ENCODE results near the gene PNMA6F. TPM values are rescaled to one million over a fixed set of nuclear protein-coding genes. Genes with fewer than 3 reads are reported as not detected.

Gene PNMA6F
- total RNA-seq, 1 experiment from 2014 or later = not detected

DNA sequence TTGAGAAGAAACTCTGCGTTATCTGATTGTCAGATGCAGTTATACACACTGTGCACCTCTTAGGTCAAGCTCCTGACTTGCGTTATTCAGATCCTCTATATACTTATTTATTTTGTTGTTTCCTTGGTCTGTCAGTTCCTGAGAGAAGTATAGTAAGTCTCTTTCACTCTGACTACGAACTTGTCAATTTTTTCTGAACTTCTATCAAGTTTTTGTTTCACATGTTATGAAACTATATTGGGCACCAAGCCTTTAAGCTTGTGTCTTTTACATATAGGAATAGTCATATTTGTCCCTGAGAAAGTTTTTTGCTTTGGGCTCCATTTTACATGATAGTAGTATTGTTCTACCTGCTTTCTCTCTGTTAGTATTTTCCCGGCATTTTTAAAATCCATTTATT, 44.1 kb upstream of the PNMA6F start:
- POLR2A ChIA-PET = no interaction called here

More for the DNA sequence above, 44.1 kb upstream of the PNMA6F start:
- H3K4me2 ChIP-seq (ENCODE audit: low read length) = no peak overlapping the region
- CTCF ChIA-PET = no interaction called here
- no peaks in the 10 kb centered on the region for H3K79me2 ChIP-seq (ENCODE audit: insufficient read depth, low read length)
- no peak overlapping the region for H2AFZ ChIP-seq (ENCODE audit: low read depth, low read length, poor library complexity, severe bottlenecking)
- no peaks in the 10 kb centered on the region for H3K9me3 ChIP-seq (ENCODE audit: control insufficient read depth in 1 of 2, insufficient read depth in 1 of 2, low read depth in 1 of 2, low read length in 2 of 2)
- TF ChIP-seq POLR2A (IDR thresholded peaks at IDR 0.05; ENCODE audit: borderline replicate concordance, extremely low read depth, insufficient read depth, insufficient read length) (no peak), SP1 (IDR thresholded peaks at IDR 0.05; ENCODE audit: low read depth) (no peak), JUND (IDR thresholded peaks at IDR 0.05) (no peak), CEBPB (IDR thresholded peaks at IDR 0.05; ENCODE audit: low read depth) (no peak), ATF3 (IDR thresholded peaks at IDR 0.05) (no peak), TCF7L2 (IDR thresholded peaks at IDR 0.05; ENCODE audit: borderline replicate concordance, extremely low read depth, insufficient read depth, insufficient read length) (no peak), EGR1 (IDR thresholded peaks at IDR 0.05; ENCODE audit: low read depth) (no peak)
- TF ChIP-seq, protein P1, sequence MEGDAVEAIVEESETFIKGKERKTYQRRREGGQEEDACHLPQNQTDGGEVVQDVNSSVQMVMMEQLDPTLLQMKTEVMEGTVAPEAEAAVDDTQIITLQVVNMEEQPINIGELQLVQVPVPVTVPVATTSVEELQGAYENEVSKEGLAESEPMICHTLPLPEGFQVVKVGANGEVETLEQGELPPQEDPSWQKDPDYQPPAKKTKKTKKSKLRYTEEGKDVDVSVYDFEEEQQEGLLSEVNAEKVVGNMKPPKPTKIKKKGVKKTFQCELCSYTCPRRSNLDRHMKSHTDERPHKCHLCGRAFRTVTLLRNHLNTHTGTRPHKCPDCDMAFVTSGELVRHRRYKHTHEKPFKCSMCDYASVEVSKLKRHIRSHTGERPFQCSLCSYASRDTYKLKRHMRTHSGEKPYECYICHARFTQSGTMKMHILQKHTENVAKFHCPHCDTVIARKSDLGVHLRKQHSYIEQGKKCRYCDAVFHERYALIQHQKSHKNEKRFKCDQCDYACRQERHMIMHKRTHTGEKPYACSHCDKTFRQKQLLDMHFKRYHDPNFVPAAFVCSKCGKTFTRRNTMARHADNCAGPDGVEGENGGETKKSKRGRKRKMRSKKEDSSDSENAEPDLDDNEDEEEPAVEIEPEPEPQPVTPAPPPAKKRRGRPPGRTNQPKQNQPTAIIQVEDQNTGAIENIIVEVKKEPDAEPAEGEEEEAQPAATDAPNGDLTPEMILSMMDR (IDR thresholded peaks at IDR 0.05 in 2 of 3, conservative IDR thresholded peaks at IDR 0.05 in 1 of 3; ENCODE audit: borderline replicate concordance in 1 of 3, insufficient read depth in 1 of 3, low read depth in 2 of 3, low read length in 2 of 3) = no peak
- no peak overlapping the region for H3K9ac ChIP-seq (ENCODE audit: low read length)
- H3K27me3 ChIP-seq (ENCODE audit: insufficient read depth, low read length) = peaks cover 4% of the 10 kb centered on the region; the same call in 1 of the 2 replicates
- RAD21 ChIA-PET (ENCODE audit: low non-redundant PET in 1 of 2, low total read pairs in 2 of 2, uncharacterized antibody in 2 of 2, unreplicated experiment in 2 of 2) = no interaction called here
- H3K9me2 ChIP-seq (ENCODE audit: insufficient read depth) = no peaks in the 10 kb centered on the region
- no peaks in the 10 kb centered on the region for H3K4me1 ChIP-seq (ENCODE audit: control insufficient read depth in 1 of 2, insufficient read depth in 2 of 2, low read length in 2 of 2)
- no peak for ATAC-seq
- no TSS peak for BruUV-seq (replicated peaks)
- no peak overlapping the region for H3K27ac ChIP-seq (ENCODE audit: low read depth, low read length)
- H3K4me3 ChIP-seq (replicated peaks in 1 of 2; ENCODE audit: low read depth in 1 of 2, low read length in 2 of 2) = no peak overlapping the region
- no peak for DNase-seq (ENCODE audit: low read depth, low spot score)
- H4K20me1 ChIP-seq (ENCODE audit: insufficient read depth) = no peaks in the 10 kb centered on the region
- intact Hi-C loops (cut with micrococcal nuclease) = no loop called here
- no peaks in the 10 kb centered on the region for H3K36me3 ChIP-seq (ENCODE audit: control insufficient read depth in 1 of 2, insufficient read depth in 2 of 2, low read length in 2 of 2)

Measured in HCT116 (cell line).